KBM-7 (cell line): Measurements from ENCODE around the gene GATAD2A.

Source experiments
- DNase-seq: peaks from one replicate; pipeline ENCODE4 v3.0.0-alpha.2; 2015
- in situ Hi-C: fragments of 300-500 bp; cut with MboI; formaldehyde crosslinking; loops from 2 replicates; pipeline ENCODE4 v1.14.3; 2020; ENCODE audit warnings: low sequenced_read_pairs, low pct_unique_long_range_greater_than_20kb, mixed read lengths

Gene GATAD2A

GRCh38 chr19:19546751-19547162 lies 141.3 kb downstream of the GATAD2A start:
- in situ Hi-C loops = loop anchor here (25.0 kb wide), 1 partner anchor 391 kb away; no protein-coding TSS in a partner anchor
- DNase-seq = no peak

GRCh38 chr19:19547674-19548336 lies 142.3 kb downstream of the GATAD2A start:
- no peak for DNase-seq
- in situ Hi-C loops = loop anchor here (25.0 kb wide), 1 partner anchor 389 kb away; no protein-coding TSS in a partner anchor

DNA sequence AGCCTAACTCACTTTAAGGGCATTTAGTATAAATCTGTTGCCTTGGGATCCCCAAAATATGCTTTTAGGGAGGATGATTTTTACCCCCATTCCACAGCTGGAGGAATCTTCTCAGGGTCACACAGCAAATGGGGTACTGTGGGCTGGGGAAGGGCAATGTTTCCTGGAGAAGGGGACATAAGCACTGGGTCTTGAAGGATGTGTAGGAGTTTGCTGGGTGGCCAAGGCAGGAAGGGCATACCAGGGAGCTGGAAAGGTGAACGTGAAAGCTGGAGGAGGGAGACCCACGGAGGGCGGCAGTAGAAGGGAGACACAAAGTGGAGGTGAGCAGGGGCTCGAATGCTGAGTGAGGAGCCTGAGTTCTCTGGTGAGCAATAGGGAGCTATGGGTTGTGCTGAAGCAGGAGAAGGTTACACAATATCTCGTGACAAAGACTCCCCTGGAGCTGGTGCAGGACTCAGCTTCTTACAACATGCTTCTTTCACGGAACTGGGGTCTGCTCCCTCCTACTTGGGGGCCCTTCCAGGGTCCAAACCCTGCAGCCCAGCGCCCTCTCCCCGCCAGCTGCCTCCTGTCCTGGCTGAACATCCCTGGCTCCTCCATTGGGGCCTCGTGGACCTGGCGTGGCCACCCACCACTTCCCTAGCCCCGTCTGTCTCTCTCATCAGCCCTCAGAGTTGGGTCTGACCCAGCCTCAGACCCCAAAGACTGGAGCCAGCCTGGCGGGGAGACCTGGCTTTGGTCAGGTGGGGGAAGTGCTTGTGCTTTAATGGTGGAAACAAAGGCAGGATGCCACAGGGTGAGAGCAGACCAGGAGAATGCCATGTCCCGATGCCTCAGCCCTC lies 143.7 kb downstream of the GATAD2A start:
- in situ Hi-C loops = loop anchor here (25.0 kb wide), 1 partner anchor 388 kb away; no protein-coding TSS in a partner anchor
- DNase-seq = no peak

GRCh38 chr19:19549804-19550464 lies 144.5 kb downstream of the GATAD2A start:
- in situ Hi-C loops = loop anchor here (25.0 kb wide), 1 partner anchor 387 kb away; no protein-coding TSS in a partner anchor
- DNase-seq = no peak

GRCh38 chr19:19550485-19550929 lies 145.0 kb downstream of the GATAD2A start:
- DNase-seq = no peak
- in situ Hi-C loops = no loop called here

- in situ Hi-C loops = no loop called here
- DNase-seq = no peak
Observed at GRCh38 chr19:19550972-19551852, 145.7 kb downstream of the GATAD2A start.

DNA sequence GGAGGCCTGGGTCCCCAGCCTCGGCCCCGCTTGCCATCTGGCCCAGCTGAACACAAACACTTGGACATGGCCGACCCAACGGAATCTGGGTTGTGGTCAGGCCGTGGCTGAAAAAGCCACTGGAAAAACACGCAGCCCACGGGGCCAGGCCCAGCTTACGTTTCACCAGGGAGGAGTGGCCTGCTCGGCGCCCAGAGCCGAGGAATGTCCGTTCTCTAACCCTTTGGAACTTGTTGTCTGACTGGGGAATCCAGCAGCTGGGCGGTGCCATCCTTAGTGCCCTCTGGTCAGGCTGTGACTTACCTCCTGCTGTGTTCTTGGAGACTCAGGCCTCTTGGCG lies 146.3 kb downstream of the GATAD2A start:
- no peak for DNase-seq
- in situ Hi-C loops = no loop called here

DNA sequence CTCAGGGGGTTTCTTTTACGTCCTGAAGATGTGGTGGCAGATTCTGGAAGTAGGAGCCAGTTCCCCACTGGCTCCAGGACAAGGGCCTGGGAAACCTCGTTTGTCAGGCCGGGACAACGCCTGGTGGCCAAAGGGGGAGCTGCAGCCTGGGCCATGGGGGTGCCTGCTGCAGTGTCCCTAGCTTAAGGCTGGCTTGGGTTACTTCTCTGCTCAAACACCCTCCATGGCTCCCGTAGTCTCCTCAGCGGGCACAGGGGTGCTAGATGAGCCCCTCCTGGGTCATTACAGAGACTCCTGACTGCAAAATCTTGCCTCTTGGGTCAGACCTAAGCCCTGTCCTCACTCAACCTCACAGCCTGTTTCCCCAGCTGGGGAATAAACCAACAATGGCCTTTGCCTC lies 147.3 kb downstream of the GATAD2A start:
- in situ Hi-C loops = no loop called here
- DNase-seq = no peak

GRCh38 chr19:19553670-19554069 lies 148.2 kb downstream of the GATAD2A start:
- no peak for DNase-seq
- in situ Hi-C loops = no loop called here

GRCh38 chr19:19554074-19555023 lies 148.9 kb downstream of the GATAD2A start:
- no peak for DNase-seq
- in situ Hi-C loops = no loop called here

- DNase-seq = no peak
- in situ Hi-C loops = no loop called here
Observed at GRCh38 chr19:19558055-19558454, 152.6 kb downstream of the GATAD2A start.
